ENCODE results near the gene NFE2L1.

GRCh38 chr17:48027322-48027981 lies 20.7 kb upstream of the NFE2L1 start:
- TF ChIP-seq CTCF (IDR thresholded peaks at IDR 0.05; ENCODE audit: low read length) (no peak), EZH2 (optimal IDR thresholded peaks at IDR 0.05; ENCODE audit: low read depth, low read length) (no peak)
